ENCODE data around the gene PNPO.

The PNPO gene

GRCh38 chr17:47990962-47991731 lies 49.8 kb downstream of the PNPO start:
- peak overlapping the region; percentile 59 for H3K27ac ChIP-seq (ENCODE audit: low read depth, low read length, severe bottlenecking)
- peaks cover 32% of the 10 kb centered on the region for H3K4me1 ChIP-seq (ENCODE audit: control insufficient read depth, insufficient read depth, low read length, poor library complexity, severe bottlenecking)
- no peaks in the 10 kb centered on the region for H3K36me3 ChIP-seq (ENCODE audit: control insufficient read depth, insufficient read depth, low read length)
- no peak overlapping the region for H3K4me3 ChIP-seq (ENCODE audit: extremely low read depth, insufficient read depth, low read length, poor library complexity, severe bottlenecking)
- 33 to 39% methylated on average over 10 of the region's 14 CpGs for WGBS, 2 experiments (ENCODE audit: insufficient coverage in 2 of 2)
- H3K9me3 ChIP-seq (ENCODE audit: control insufficient read depth, low read length): no peaks in the 10 kb centered on the region

DNA sequence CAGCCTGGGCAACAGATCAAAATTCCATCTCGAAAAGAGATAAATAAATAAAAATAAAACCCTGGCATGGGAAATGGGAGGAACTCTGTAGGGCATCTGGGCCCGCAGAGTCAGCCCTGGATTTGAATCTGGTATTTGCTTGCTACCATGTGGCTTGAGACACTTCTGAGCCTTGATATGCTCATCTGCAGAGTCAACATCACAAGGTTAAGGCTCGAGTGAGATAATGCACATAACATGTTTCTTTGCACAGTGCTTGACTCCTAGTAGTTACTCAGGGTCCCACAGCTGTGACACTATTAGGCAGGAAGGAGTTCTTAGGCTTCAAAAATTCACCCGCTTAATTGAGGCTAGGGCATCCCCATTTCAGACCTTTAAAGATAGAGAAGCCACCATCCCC lies 50.8 kb downstream of the PNPO start:
- H3K36me3 ChIP-seq (ENCODE audit: control insufficient read depth, insufficient read depth, low read length): no peaks in the 10 kb centered on the region
- no peak overlapping the region for H3K4me3 ChIP-seq (ENCODE audit: extremely low read depth, insufficient read depth, low read length, poor library complexity, severe bottlenecking)
- H3K9me3 ChIP-seq (ENCODE audit: control insufficient read depth, low read length): no peaks in the 10 kb centered on the region
- WGBS, 2 experiments (ENCODE audit: insufficient coverage in 2 of 2): 74 to 83% methylated on average over 2 to 3 of the region's 4 CpGs
- H3K27ac ChIP-seq (ENCODE audit: low read depth, low read length, severe bottlenecking): no peak overlapping the region
- peaks cover 30% of the 10 kb centered on the region for H3K4me1 ChIP-seq (ENCODE audit: control insufficient read depth, insufficient read depth, low read length, poor library complexity, severe bottlenecking)

DNA sequence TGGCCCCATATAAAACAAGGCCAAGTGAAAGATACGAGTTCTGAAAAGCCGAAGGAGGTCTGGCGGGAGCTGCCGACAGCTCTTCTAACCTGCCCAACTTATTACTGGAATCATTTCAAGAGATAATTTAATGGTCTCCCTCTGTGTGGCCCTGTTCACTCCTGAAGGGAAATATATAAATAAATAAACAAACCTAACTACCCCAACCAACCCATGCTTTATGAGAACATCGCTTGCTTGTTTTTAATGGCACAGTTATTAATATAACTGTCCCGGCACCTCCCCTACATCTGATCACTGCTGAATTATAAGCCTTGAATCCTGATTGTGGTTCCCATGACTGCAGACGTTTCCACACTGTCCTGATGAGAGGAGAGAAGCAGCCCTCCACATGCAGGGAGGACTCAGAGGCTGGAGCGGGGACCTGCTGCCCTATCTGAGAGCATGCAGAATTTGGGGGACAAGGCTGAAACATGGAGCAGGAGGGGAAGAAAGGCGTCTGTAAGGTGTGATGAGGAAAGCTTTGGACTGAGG lies 51.7 kb downstream of the PNPO start:
- H3K36me3 ChIP-seq (ENCODE audit: control insufficient read depth, insufficient read depth, low read length): no peaks in the 10 kb centered on the region
- H3K27ac ChIP-seq (ENCODE audit: low read depth, low read length, severe bottlenecking): no peak overlapping the region
- peaks cover 27% of the 10 kb centered on the region for H3K4me1 ChIP-seq (ENCODE audit: control insufficient read depth, insufficient read depth, low read length, poor library complexity, severe bottlenecking)
- H3K4me3 ChIP-seq (ENCODE audit: extremely low read depth, insufficient read depth, low read length, poor library complexity, severe bottlenecking): no peak overlapping the region
- no peaks in the 10 kb centered on the region for H3K9me3 ChIP-seq (ENCODE audit: control insufficient read depth, low read length)
- 71 to 89% methylated on average over 4 to 5 of the region's 9 CpGs for WGBS, 2 experiments (ENCODE audit: insufficient coverage in 2 of 2)

DNA sequence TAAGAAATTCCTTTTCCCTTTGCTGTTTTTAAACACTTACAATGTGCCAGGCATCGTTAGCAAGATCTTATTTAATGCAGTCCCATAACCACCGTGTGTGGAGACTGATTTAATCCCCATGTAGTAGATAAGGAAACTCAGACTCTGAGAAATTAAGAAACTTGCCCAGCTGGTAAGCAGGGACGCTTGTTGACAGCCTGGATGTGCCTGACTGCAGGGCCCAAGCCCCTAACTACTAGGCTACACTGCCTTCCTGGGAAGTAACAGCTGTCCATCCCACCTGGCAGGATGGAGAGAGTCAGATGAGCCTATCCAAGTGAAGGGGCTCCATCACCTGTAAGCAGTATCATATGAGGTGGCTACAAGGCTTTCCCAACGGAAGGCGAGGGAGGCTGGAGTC lies 52.6 kb downstream of the PNPO start:
- Histone ChIP-seq H3K36me3 (ENCODE audit: control insufficient read depth, insufficient read depth, low read length) (no peaks in the 10 kb centered on the region), H3K9me3 (ENCODE audit: control insufficient read depth, low read length) (no peaks in the 10 kb centered on the region), H3K4me3 (ENCODE audit: extremely low read depth, insufficient read depth, low read length, poor library complexity, severe bottlenecking) (no peak overlapping the region), H3K4me1 (ENCODE audit: control insufficient read depth, insufficient read depth, low read length, poor library complexity, severe bottlenecking) (peaks cover 29% of the 10 kb centered on the region), H3K27ac (ENCODE audit: low read depth, low read length, severe bottlenecking) (no peak overlapping the region)
- WGBS, 2 experiments (ENCODE audit: insufficient coverage in 2 of 2): 89 to 91% methylated on average over 4 of the region's 5 CpGs

- no peak overlapping the region for H3K4me3 ChIP-seq (ENCODE audit: extremely low read depth, insufficient read depth, low read length, poor library complexity, severe bottlenecking)
- H3K36me3 ChIP-seq (ENCODE audit: control insufficient read depth, insufficient read depth, low read length): no peaks in the 10 kb centered on the region
- no peaks in the 10 kb centered on the region for H3K9me3 ChIP-seq (ENCODE audit: control insufficient read depth, low read length)
- H3K27ac ChIP-seq (ENCODE audit: low read depth, low read length, severe bottlenecking): no peak overlapping the region
- 81 to 85% methylated on average over 1 to 4 of the region's 4 CpGs for WGBS, 2 experiments (ENCODE audit: insufficient coverage in 2 of 2)
- peaks cover 34% of the 10 kb centered on the region for H3K4me1 ChIP-seq (ENCODE audit: control insufficient read depth, insufficient read depth, low read length, poor library complexity, severe bottlenecking)
These were observed 53.4 kb downstream of the PNPO start for GRCh38 chr17:47994724-47995123.

GRCh38 chr17:47995241-47995935 lies 54.0 kb downstream of the PNPO start:
- Histone ChIP-seq H3K27ac (ENCODE audit: low read depth, low read length, severe bottlenecking) (peak overlapping the region; percentile 57), H3K4me3 (ENCODE audit: extremely low read depth, insufficient read depth, low read length, poor library complexity, severe bottlenecking) (no peak overlapping the region), H3K36me3 (ENCODE audit: control insufficient read depth, insufficient read depth, low read length) (no peaks in the 10 kb centered on the region), H3K9me3 (ENCODE audit: control insufficient read depth, low read length) (no peaks in the 10 kb centered on the region), H3K4me1 (ENCODE audit: control insufficient read depth, insufficient read depth, low read length, poor library complexity, severe bottlenecking) (peaks cover 37% of the 10 kb centered on the region)
- WGBS, 2 experiments (ENCODE audit: insufficient coverage in 2 of 2): 37 to 57% methylated on average over 10 to 11 of the region's 13 CpGs

- Histone ChIP-seq H3K27ac (ENCODE audit: low read depth, low read length, severe bottlenecking) (peak overlapping the region; percentile 36), H3K9me3 (ENCODE audit: control insufficient read depth, low read length) (no peaks in the 10 kb centered on the region), H3K4me1 (ENCODE audit: control insufficient read depth, insufficient read depth, low read length, poor library complexity, severe bottlenecking) (peaks cover 30% of the 10 kb centered on the region), H3K4me3 (ENCODE audit: extremely low read depth, insufficient read depth, low read length, poor library complexity, severe bottlenecking) (no peak overlapping the region), H3K36me3 (ENCODE audit: control insufficient read depth, insufficient read depth, low read length) (no peaks in the 10 kb centered on the region)
- 66 to 80% methylated on average over 5 to 7 of the region's 9 CpGs for WGBS, 2 experiments (ENCODE audit: insufficient coverage in 2 of 2)
These were observed 54.8 kb downstream of the PNPO start for GRCh38 chr17:47996201-47996600.

- Histone ChIP-seq H3K27ac (ENCODE audit: low read depth, low read length, severe bottlenecking) (no peak overlapping the region), H3K9me3 (ENCODE audit: control insufficient read depth, low read length) (no peaks in the 10 kb centered on the region), H3K36me3 (ENCODE audit: control insufficient read depth, insufficient read depth, low read length) (no peaks in the 10 kb centered on the region), H3K4me1 (ENCODE audit: control insufficient read depth, insufficient read depth, low read length, poor library complexity, severe bottlenecking) (peaks cover 34% of the 10 kb centered on the region), H3K4me3 (ENCODE audit: extremely low read depth, insufficient read depth, low read length, poor library complexity, severe bottlenecking) (no peak overlapping the region)
- WGBS, 2 experiments (ENCODE audit: insufficient coverage in 2 of 2): 100% methylated on average over 2 of the region's 7 CpGs
These were observed 56.2 kb downstream of the PNPO start for GRCh38 chr17:47997586-47997985.

DNA sequence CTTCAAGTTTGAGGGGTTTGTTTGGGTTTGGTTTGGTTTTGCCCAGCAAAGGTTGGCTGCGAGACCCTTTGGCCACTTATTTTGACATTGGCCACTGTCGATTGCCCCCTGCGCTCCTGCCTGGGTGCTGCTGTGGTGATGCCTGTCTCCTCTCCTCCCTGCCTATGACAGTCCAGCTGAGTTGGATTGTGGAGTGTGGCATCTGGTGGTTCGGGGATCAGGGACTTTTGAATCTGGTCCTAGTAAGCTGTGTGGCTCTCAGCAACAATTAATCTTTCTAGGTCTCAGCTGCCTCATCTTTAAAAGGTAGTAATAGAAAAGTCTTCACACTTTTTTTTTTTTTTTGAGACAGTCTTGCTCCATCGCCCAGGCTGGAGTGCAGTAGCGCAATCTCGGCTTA lies 56.7 kb downstream of the PNPO start:
- H3K27ac ChIP-seq (ENCODE audit: low read depth, low read length, severe bottlenecking): no peak overlapping the region
- no peak overlapping the region for H3K4me3 ChIP-seq (ENCODE audit: extremely low read depth, insufficient read depth, low read length, poor library complexity, severe bottlenecking)
- no peaks in the 10 kb centered on the region for H3K9me3 ChIP-seq (ENCODE audit: control insufficient read depth, low read length)
- no peaks in the 10 kb centered on the region for H3K36me3 ChIP-seq (ENCODE audit: control insufficient read depth, insufficient read depth, low read length)
- H3K4me1 ChIP-seq (ENCODE audit: control insufficient read depth, insufficient read depth, low read length, poor library complexity, severe bottlenecking): peaks cover 38% of the 10 kb centered on the region
- WGBS, 2 experiments (ENCODE audit: insufficient coverage in 2 of 2): 100% methylated on average over 3 to 4 of the region's 7 CpGs

Measured in mesodermal cell (in vitro differentiated cells).